NCI-H748 treated with DMSO at 0.1 percent for 48 hours (cell line): ENCODE results near the gene KCNAB1.
"Not testable (repeated sequence)": the region's sequence is repeated elsewhere in the genome, so short reads cannot be mapped to it uniquely, and the experiment has no call there.

Experiments used
- DNase-seq: peaks from one replicate; lab custom pipeline; 2025; lab: John Stamatoyannopoulos, UW

KCNAB1 gene

GRCh38 chr3:156218353-156218744 is 98.0 kb downstream of the KCNAB1 start:
- no peak for DNase-seq

GRCh38 chr3:156222381-156222780 is 102.0 kb downstream of the KCNAB1 start:
- DNase-seq: not testable (repeated sequence)

- not testable (repeated sequence) for DNase-seq
Observed at GRCh38 chr3:156224046-156224445, 103.7 kb downstream of the KCNAB1 start.

GRCh38 chr3:156226676-156227420 is 106.5 kb downstream of the KCNAB1 start:
- DNase-seq: no peak

- DNase-seq: no peak
Observed at GRCh38 chr3:156227704-156228103, 107.3 kb downstream of the KCNAB1 start.

GRCh38 chr3:156230278-156230900 is 110.0 kb downstream of the KCNAB1 start:
- DNase-seq: peak; percentile 82

- not testable (repeated sequence) for DNase-seq
Observed at GRCh38 chr3:156231221-156231620, 110.8 kb downstream of the KCNAB1 start.

GRCh38 chr3:156233876-156234275 is 113.5 kb downstream of the KCNAB1 start:
- no peak for DNase-seq

GRCh38 chr3:156236556-156237260 is 116.3 kb downstream of the KCNAB1 start:
- DNase-seq: peak; percentile 2

GRCh38 chr3:156240642-156241041 is 120.3 kb downstream of the KCNAB1 start:
- DNase-seq: no peak

GRCh38 chr3:156246961-156247725 is 126.8 kb downstream of the KCNAB1 start:
- DNase-seq: no peak

- DNase-seq: no peak
Observed at GRCh38 chr3:156250550-156250949, 130.2 kb downstream of the KCNAB1 start.

GRCh38 chr3:156251424-156251823 is 131.0 kb downstream of the KCNAB1 start:
- DNase-seq: no peak

GRCh38 chr3:156252656-156253055 is 132.3 kb downstream of the KCNAB1 start:
- DNase-seq: no peak

- DNase-seq: no peak
Observed at GRCh38 chr3:156253150-156253549, 132.8 kb downstream of the KCNAB1 start.

- DNase-seq: no peak
Observed at GRCh38 chr3:156256256-156256655, 135.9 kb downstream of the KCNAB1 start.

GRCh38 chr3:156256945-156257344 is 136.6 kb downstream of the KCNAB1 start:
- DNase-seq: no peak

- DNase-seq: no peak
Observed at GRCh38 chr3:156258301-156258700, 137.9 kb downstream of the KCNAB1 start.

- no peak for DNase-seq
Observed at GRCh38 chr3:156259896-156260295, 139.5 kb downstream of the KCNAB1 start.

- no peak for DNase-seq
Observed at GRCh38 chr3:156260331-156260730, 140.0 kb downstream of the KCNAB1 start.

- DNase-seq: no peak
Observed at GRCh38 chr3:156264771-156265170, 144.4 kb downstream of the KCNAB1 start.

- no peak for DNase-seq
Observed at GRCh38 chr3:156271508-156271907, 151.1 kb downstream of the KCNAB1 start.
